ENCODE data around the gene SLC25A27. TPM values are rescaled to one million over a fixed set of nuclear protein-coding genes. Genes with fewer than 3 reads are reported as not detected.

The SLC25A27 gene
- total RNA-seq, 4 donors from 2014 or later: 0.56 to 24.2 (median 6.5) TPM

- no peak overlapping the region for H3K4me3 ChIP-seq
- no peaks in the 10 kb centered on the region for H3K9me3 ChIP-seq
- H3K36me3 ChIP-seq: peaks cover 0 to 10% of the 10 kb centered on the region in 2 donors
- H3K4me1 ChIP-seq: no peaks in the 10 kb centered on the region
- TF ChIP-seq, protein P1, sequence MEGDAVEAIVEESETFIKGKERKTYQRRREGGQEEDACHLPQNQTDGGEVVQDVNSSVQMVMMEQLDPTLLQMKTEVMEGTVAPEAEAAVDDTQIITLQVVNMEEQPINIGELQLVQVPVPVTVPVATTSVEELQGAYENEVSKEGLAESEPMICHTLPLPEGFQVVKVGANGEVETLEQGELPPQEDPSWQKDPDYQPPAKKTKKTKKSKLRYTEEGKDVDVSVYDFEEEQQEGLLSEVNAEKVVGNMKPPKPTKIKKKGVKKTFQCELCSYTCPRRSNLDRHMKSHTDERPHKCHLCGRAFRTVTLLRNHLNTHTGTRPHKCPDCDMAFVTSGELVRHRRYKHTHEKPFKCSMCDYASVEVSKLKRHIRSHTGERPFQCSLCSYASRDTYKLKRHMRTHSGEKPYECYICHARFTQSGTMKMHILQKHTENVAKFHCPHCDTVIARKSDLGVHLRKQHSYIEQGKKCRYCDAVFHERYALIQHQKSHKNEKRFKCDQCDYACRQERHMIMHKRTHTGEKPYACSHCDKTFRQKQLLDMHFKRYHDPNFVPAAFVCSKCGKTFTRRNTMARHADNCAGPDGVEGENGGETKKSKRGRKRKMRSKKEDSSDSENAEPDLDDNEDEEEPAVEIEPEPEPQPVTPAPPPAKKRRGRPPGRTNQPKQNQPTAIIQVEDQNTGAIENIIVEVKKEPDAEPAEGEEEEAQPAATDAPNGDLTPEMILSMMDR (IDR thresholded peaks at IDR 0.05 in 4 of 5, conservative IDR thresholded peaks at IDR 0.05 in 1 of 5): no peak
- no peak for TF ChIP-seq POLR2A (IDR thresholded peaks at IDR 0.05)
- H3K27me3 ChIP-seq: no peaks in the 10 kb centered on the region
- ATAC-seq (no peak), DNase-seq (no peak)
- in situ Hi-C loops (cut with MboI; ENCODE audit: low sequenced_read_pairs in 4 of 4) (no loop called here), intact Hi-C loops (cut with DNase I; ENCODE audit: low total_unique reads) (no loop called here)
- H3K27ac ChIP-seq: no peak overlapping the region
Observed at GRCh38 chr6:46676604-46677313, 24.0 kb downstream of the SLC25A27 start.

DNA sequence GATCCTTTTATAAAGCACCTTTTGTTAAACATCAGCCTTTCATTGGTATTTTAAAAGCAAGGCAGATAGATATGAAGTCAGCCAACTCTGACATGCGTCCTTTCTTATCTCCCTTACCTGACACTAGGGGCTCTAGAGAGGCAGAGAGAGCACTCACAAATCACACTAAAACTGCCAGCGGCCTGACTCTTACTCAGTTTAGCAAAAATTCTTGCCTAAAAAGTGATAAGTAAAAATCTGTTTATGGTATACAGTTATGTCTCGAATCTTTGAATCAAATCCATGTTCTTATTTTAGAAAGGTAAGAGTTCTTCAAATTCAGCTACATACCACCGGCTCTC is 24.5 kb downstream of the SLC25A27 start:
- no peaks in the 10 kb centered on the region for H3K9me3 ChIP-seq
- no peaks in the 10 kb centered on the region for H3K4me1 ChIP-seq
- in situ Hi-C loops (cut with MboI; ENCODE audit: low sequenced_read_pairs in 4 of 4) (no loop called here), intact Hi-C loops (cut with DNase I; ENCODE audit: low total_unique reads) (no loop called here)
- TF ChIP-seq, protein P1 (IDR thresholded peaks at IDR 0.05 in 4 of 5, conservative IDR thresholded peaks at IDR 0.05 in 1 of 5): no peak
- TF ChIP-seq POLR2A (IDR thresholded peaks at IDR 0.05): no peak
- no peaks in the 10 kb centered on the region for H3K27me3 ChIP-seq
- no peak overlapping the region for H3K4me3 ChIP-seq
- ATAC-seq (no peak), DNase-seq (no peak)
- H3K36me3 ChIP-seq: peaks cover 0 to 10% of the 10 kb centered on the region in 2 donors
- no peak overlapping the region for H3K27ac ChIP-seq

DNA sequence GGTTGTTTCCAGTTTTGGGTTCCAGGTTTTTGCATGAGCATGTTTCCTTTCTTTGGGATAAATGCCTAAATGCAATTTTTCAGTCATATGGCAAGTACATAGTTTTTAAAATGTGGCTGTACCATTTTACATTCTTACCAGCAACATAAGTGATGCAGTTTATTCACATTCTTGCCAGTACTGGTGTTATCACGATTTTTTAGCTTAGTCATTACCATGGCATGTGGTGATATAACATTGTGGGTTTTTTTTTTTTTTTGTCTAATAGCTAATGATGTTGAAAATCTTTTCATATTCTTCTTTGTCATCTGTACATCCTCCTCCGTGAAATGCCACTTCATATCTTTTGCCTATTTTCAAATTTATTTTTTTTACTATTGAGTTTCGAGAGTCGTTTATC is 32.0 kb downstream of the SLC25A27 start:
- DNase-seq: no peak
- Histone ChIP-seq H3K27ac (no peak overlapping the region), H3K27me3 (no peaks in the 10 kb centered on the region), H3K4me1 (no peaks in the 10 kb centered on the region), H3K36me3 (no peaks in the 10 kb centered on the region), H3K9me3 (no peaks in the 10 kb centered on the region), H3K4me3 (no peak overlapping the region)
- no peak for TF ChIP-seq POLR2A (IDR thresholded peaks at IDR 0.05)
- TF ChIP-seq, protein P1 (IDR thresholded peaks at IDR 0.05 in 4 of 5, conservative IDR thresholded peaks at IDR 0.05 in 1 of 5): no peak
- intact Hi-C loops (cut with DNase I; ENCODE audit: low total_unique reads): no loop called here
- ATAC-seq: no peak
- in situ Hi-C loops (cut with MboI; ENCODE audit: low sequenced_read_pairs in 4 of 4): no loop called here

GRCh38 chr6:46687619-46688097 is 34.9 kb downstream of the SLC25A27 start, which contains the start of gene TDRD6:
Gene TDRD6 (plus strand): TSS chr6:46687885. CDS start chr6:46688129, 244 bp downstream.
- Histone ChIP-seq H3K27me3 (no peaks in the 10 kb centered on the region), H3K4me1 (no peaks in the 10 kb centered on the region), H3K27ac (no peak within 1 kb of the TSS), H3K9me3 (no peaks in the 10 kb centered on the region), H3K36me3 (no peaks in the 10 kb centered on the region), H3K4me3 (no peak within 1 kb of the TSS)
- ATAC-seq: no peak
- no peak for DNase-seq
- TF ChIP-seq, protein P1 (IDR thresholded peaks at IDR 0.05 in 4 of 5, conservative IDR thresholded peaks at IDR 0.05 in 1 of 5): no peak
- TF ChIP-seq POLR2A (IDR thresholded peaks at IDR 0.05): no peak
- intact Hi-C loops (cut with DNase I; ENCODE audit: low total_unique reads) (no loop called here), in situ Hi-C loops (cut with MboI; ENCODE audit: low sequenced_read_pairs in 4 of 4) (no loop called here)

Data from gastrocnemius medialis (tissue), 4 donors.